Measurements from ENCODE around the gene MYO1E. TPM values are rescaled to one million over a fixed set of nuclear protein-coding genes. Genes with fewer than 3 reads are reported as not detected.

The MYO1E gene
- total RNA-seq, 1 donor from 2014 or later: 33.6 TPM

DNA sequence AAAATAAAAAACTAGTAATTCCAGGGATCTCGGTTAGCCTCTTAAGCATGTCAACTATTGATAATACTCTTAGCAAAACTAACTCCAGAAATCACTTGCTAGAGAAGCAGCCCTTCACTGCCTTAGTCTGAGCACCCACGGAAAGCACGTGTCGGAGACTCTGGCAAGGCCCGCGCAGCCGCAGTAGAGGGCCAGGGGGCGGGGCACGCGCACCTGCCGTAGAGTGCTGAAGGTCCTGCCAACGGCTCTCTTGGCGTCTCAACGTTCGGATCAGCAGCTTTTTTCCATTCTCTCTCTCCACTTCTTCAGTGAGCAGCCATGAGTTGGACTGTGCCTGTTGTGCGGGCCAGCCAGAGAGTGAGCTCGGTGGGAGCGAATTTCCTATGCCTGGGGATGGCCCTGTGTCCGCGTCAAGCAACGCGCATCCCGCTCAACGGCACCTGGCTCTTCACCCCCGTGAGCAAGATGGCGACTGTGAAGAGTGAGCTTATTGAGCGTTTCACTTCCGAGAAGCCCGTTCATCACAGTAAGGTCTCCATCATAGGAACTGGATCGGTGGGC lies 166.0 kb downstream of the MYO1E start, which contains the start of gene LDHAL6B:
Gene LDHAL6B (plus strand): TSS at position 221 of the 561 bp plus-strand sequence. CDS start 98 bp downstream, at position 319.
- Mint-ChIP-seq H3K4me3 (no peak within 1 kb of the TSS), H3K4me1 (ENCODE audit: low read depth) (peaks cover 5% of the 10 kb centered on the region), H3K36me3 (ENCODE audit: low read depth) (peaks cover 28% of the 10 kb centered on the region), H3K27me3 (ENCODE audit: insufficient read depth) (no peaks in the 10 kb centered on the region), H3K9me3 (no peaks in the 10 kb centered on the region), H3K27ac (no peak within 1 kb of the TSS)
- intact Hi-C loops (cut with micrococcal nuclease): no loop called here
- no peak for DNase-seq (ENCODE audit: low spot score)

DNA sequence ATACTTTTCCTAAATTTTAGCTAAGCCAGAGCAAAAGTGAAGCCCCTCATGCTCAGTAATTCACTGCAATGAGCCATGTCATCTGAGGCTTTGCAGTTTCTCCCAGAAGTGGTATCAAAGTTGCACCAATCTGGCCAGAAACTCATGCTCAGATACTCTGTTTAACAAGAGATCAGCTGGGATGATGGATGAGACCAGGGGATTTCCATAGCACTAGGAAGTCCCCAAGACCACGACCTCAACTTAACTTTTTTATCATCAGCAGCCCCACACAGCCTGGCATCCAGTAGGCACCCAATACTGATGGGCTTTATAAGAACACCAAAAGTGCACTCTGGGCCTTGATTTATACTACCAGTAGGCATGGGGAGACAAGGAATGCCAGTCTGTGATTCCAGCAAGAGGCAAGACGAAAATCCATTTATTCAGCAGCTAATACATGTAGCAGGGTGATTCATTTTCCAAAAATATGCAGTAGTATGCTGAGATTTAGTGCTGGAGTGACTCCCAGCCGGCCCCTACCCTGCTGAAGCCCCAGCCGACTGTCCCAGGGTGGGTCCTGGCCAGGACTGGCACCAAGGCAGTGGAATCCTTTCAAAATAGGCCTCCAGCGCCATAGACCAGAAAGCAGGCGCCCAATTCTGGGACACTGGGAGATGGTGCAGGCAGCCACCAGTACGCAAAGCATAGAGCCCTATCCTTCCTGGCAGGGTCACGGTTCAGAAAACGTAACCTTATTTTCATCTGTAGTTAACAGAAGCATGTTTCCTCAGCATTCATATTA lies 166.6 kb downstream of the MYO1E start:
- Mint-ChIP-seq H3K4me3 (no peak overlapping the region), H3K36me3 (ENCODE audit: low read depth) (peaks cover 23% of the 10 kb centered on the region), H3K27ac (no peak overlapping the region), H3K9me3 (no peaks in the 10 kb centered on the region), H3K4me1 (ENCODE audit: low read depth) (peaks cover 5% of the 10 kb centered on the region), H3K27me3 (ENCODE audit: insufficient read depth) (no peaks in the 10 kb centered on the region)
- DNase-seq (ENCODE audit: low spot score): no peak
- intact Hi-C loops (cut with micrococcal nuclease): no loop called here

DNA sequence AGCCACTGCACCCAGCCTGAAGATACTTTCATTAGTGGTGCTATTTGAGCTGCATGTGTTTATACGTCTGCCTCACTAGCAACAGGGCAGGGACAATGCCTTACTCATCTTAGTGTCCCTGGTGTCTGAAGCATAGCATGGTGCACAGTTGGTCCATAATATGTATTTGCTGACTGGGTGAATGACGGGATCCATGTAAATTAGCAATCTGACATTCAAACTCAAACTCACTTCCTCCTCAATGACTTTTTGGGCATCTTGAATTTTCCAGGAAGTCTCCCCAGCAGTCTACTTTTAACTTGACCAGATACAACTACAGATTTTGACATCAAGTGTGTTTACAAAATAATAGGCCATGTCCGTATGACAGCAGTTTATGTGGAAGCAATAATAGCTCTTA lies 169.0 kb downstream of the MYO1E start:
- no peaks in the 10 kb centered on the region for H3K9me3 Mint-ChIP-seq
- intact Hi-C loops (cut with micrococcal nuclease): no loop called here
- peaks cover 5% of the 10 kb centered on the region for H3K4me1 Mint-ChIP-seq (ENCODE audit: low read depth)
- H3K27ac Mint-ChIP-seq: no peak overlapping the region
- H3K4me3 Mint-ChIP-seq: no peak overlapping the region
- no peak for DNase-seq (ENCODE audit: low spot score)
- H3K36me3 Mint-ChIP-seq (ENCODE audit: low read depth): peaks cover 23% of the 10 kb centered on the region
- no peaks in the 10 kb centered on the region for H3K27me3 Mint-ChIP-seq (ENCODE audit: insufficient read depth)

DNA sequence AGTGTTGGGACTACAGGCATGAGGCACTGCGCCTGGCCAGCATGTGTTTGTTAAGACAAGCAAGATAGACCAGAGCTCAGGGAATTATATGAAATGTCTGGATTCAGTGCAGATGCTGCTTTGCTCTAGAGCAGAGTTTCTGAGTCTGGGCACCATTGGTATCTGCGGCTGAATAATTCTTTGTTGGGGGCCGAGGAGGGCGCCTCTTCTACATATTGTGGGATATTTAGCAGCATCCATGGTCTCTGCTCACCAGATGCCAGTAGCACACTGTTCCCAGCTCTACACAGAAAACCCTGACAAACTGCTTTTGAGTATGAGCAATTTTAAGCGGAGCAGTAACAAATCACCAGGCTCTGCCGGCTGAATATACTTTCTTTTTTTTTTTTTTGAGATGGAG lies 169.7 kb downstream of the MYO1E start:
- Mint-ChIP-seq H3K4me3 (no peak overlapping the region), H3K27ac (no peak overlapping the region), H3K4me1 (ENCODE audit: low read depth) (peaks cover 5% of the 10 kb centered on the region), H3K27me3 (ENCODE audit: insufficient read depth) (no peaks in the 10 kb centered on the region), H3K9me3 (no peaks in the 10 kb centered on the region), H3K36me3 (ENCODE audit: low read depth) (peaks cover 23% of the 10 kb centered on the region)
- intact Hi-C loops (cut with micrococcal nuclease): no loop called here
- DNase-seq (ENCODE audit: low spot score): no peak

DNA sequence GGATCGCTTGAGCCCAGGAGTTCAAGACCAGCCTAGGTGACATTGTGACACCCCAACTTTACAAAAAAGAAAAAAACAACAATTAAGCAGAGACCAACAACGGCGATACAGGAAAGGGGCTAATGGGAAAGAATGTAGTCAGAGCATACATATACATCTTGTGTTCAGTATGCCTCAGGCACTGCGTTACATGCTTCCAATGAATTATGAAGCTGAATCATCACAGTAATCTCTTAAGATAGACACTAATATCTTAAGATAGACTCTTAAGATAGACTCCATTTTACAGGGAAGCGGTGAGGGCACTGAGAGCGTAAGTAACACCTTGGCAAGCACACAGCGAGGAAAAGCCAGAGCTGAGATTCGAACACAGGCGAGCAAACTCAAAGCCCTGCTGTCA lies 172.1 kb downstream of the MYO1E start:
- no peak for DNase-seq (ENCODE audit: low spot score)
- H3K4me3 Mint-ChIP-seq: no peak overlapping the region
- no peaks in the 10 kb centered on the region for H3K27me3 Mint-ChIP-seq (ENCODE audit: insufficient read depth)
- H3K36me3 Mint-ChIP-seq (ENCODE audit: low read depth): peaks cover 16% of the 10 kb centered on the region
- no peaks in the 10 kb centered on the region for H3K9me3 Mint-ChIP-seq
- no peak overlapping the region for H3K27ac Mint-ChIP-seq
- intact Hi-C loops (cut with micrococcal nuclease): no loop called here
- H3K4me1 Mint-ChIP-seq (ENCODE audit: low read depth): no peaks in the 10 kb centered on the region

DNA sequence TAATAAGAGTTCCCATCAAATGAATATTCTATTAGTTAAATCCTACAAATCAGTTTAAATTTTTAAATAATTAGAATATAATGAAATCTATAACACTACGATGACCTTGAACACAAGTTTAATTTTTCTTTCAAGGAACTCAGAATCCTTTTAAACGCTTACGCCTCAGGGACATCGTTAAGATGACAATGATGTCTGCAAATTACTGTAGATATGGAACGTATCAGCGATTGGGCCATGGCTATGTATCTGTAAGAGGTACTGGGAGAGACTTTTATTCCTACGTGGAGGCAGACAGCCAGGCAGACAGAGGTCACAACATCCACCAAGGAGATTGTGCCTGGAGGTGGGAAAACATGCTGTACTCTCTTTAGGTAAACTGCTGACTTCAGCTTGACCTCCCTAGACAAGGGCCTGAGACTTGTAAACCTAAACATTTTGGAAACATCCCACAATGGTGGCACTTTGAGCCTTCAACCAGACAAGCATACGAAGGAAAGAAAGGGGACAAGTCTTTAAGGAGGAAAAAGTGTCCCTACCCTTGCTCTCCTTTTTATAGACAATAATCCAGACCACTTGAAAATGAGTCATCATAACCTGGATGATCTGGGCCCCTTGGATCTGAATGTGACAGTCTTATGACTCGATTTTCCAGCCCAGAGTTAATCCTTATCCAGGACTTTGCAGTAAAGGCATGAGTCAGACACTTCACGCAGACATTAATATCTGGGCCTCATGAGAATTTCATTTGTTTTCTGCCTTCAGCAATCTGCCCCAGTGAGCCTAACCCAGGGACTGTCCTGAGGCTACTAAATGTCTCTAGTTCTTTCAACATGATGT lies 172.8 kb downstream of the MYO1E start:
- Mint-ChIP-seq H3K27ac (no peak overlapping the region), H3K4me1 (ENCODE audit: low read depth) (peaks cover 3% of the 10 kb centered on the region), H3K27me3 (ENCODE audit: insufficient read depth) (no peaks in the 10 kb centered on the region), H3K36me3 (ENCODE audit: low read depth) (peaks cover 19% of the 10 kb centered on the region), H3K9me3 (no peaks in the 10 kb centered on the region), H3K4me3 (no peak overlapping the region)
- DNase-seq (ENCODE audit: low spot score): no peak
- intact Hi-C loops (cut with micrococcal nuclease): no loop called here

DNA sequence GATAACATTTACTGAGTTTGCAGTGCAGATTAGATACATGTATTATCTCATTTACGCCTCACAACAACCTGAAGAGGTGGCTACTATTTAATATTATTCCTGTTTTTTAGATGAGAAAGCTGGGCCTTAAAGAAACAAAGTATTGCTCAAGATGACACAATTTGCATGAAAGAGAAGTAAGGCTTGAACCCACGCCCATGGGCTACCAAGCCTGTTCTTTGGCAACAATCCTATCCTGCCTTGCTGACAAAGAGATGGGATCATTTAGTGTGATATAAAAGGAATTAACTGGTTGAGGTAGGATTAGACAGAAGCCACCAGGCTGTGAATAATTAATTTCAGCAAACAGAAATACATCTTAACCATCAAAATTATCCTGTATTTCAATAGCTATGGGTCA lies 175.2 kb downstream of the MYO1E start:
- Mint-ChIP-seq H3K27ac (no peak overlapping the region), H3K4me1 (ENCODE audit: low read depth) (peaks cover 4% of the 10 kb centered on the region), H3K36me3 (ENCODE audit: low read depth) (peaks cover 25% of the 10 kb centered on the region), H3K4me3 (no peak overlapping the region), H3K9me3 (no peaks in the 10 kb centered on the region), H3K27me3 (ENCODE audit: insufficient read depth) (no peaks in the 10 kb centered on the region)
- no peak for DNase-seq (ENCODE audit: low spot score)
- intact Hi-C loops (cut with micrococcal nuclease): no loop called here

DNA sequence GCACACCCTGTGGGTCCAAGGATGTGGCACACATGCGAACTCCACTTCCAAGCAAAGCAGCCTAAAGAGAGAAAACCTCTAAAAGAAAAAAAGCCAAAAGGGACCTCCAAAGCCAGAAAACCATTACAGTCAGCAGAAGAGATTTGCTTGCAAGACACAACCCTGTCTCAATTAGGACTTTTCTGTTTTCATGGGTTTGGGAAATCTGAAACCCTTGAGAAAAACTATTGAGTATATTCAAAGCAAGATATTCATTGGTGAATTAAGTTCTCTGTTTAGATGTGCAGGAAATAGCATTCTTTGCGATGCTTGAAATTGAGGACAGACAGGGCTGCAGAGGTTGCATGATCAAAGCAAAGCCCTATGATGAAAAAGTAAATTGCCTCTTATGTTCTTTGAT lies 176.3 kb downstream of the MYO1E start:
- no peak overlapping the region for H3K4me3 Mint-ChIP-seq
- no peaks in the 10 kb centered on the region for H3K9me3 Mint-ChIP-seq
- intact Hi-C loops (cut with micrococcal nuclease): no loop called here
- no peak for DNase-seq (ENCODE audit: low spot score)
- H3K27me3 Mint-ChIP-seq (ENCODE audit: insufficient read depth): no peaks in the 10 kb centered on the region
- peaks cover 4% of the 10 kb centered on the region for H3K4me1 Mint-ChIP-seq (ENCODE audit: low read depth)
- H3K36me3 Mint-ChIP-seq (ENCODE audit: low read depth): peaks cover 25% of the 10 kb centered on the region
- no peak overlapping the region for H3K27ac Mint-ChIP-seq

DNA sequence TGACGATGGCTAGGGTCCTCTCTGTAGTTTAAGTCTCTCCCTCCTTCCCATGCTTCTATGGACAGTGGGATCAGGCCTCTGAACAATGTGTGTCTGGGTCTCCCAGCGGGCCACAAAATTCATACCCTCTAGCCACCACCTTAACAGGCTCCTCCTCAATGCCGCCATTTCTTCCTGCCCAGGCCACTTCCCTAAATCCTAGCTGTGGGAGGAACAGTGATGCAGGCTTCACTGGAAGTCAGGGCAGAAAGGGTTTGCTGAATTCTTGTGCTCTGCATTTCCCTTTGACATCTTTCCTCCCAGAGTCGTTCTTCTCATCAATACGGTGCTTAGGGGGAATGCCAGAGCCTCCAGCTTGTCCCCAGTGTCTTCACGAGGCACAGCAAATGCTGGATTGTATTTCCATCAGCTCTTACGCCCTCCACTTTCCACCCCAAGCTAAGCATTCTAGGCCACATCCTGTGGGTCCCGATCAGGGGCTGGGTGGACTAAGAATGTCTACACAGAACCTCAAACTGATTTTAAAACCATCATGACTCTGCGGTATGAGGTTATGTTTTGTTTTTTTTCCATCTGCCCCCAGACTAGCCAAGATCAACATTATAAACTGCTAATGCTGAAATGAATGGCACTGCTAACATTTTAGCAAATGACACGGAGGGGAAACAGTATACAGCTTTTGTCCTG lies 177.9 kb downstream of the MYO1E start:
- Mint-ChIP-seq H3K4me3 (no peak overlapping the region), H3K36me3 (ENCODE audit: low read depth) (peaks cover 26% of the 10 kb centered on the region), H3K4me1 (ENCODE audit: low read depth) (peaks cover 4% of the 10 kb centered on the region), H3K27ac (no peak overlapping the region), H3K9me3 (no peaks in the 10 kb centered on the region), H3K27me3 (ENCODE audit: insufficient read depth) (no peaks in the 10 kb centered on the region)
- intact Hi-C loops (cut with micrococcal nuclease): no loop called here
- no peak for DNase-seq (ENCODE audit: low spot score)

DNA sequence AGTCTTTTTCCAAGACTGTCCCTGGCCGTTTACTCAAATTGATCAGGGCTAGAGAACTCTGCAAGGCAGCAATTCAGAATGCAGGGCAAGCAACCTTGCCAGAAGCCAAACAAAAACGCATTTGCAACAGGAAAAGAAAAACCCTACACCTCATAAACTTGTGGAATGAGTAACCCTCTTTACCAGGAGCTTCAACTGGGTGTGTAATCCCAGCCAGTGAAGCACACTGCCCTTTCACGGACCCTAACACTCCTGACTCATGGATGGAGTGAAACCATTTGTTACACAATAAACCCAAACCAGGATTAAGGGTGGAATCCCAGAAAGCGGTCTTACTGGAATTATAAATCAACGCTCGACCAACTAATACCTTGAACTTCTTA lies 180.8 kb downstream of the MYO1E start:
- Mint-ChIP-seq H3K9me3 (no peaks in the 10 kb centered on the region), H3K4me1 (ENCODE audit: low read depth) (peaks cover 4% of the 10 kb centered on the region), H3K27me3 (ENCODE audit: insufficient read depth) (peaks cover 1% of the 10 kb centered on the region), H3K4me3 (no peak overlapping the region), H3K27ac (no peak overlapping the region), H3K36me3 (ENCODE audit: low read depth) (peaks cover 38% of the 10 kb centered on the region)
- intact Hi-C loops (cut with micrococcal nuclease): no loop called here
- no peak for DNase-seq (ENCODE audit: low spot score)

DNA sequence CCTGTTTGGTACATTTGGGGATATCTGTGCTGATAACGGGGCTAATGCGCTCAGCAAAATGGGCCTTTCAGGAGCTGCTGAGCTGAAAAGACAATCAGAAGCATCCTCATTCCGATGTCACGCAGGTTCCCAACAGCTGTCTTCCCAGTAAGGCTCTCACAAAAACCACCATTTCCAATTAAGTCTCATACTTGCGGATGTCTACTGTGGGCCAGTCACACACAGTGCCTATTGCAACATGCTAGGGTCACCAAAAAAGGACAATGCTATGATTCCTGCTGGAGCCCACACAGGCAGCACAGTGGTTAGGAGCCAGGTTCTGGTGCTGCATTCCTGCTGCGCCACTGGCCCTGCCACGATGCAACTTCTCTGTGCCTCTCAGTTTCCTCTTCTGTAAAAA lies 182.4 kb downstream of the MYO1E start:
- no peak for DNase-seq (ENCODE audit: low spot score)
- intact Hi-C loops (cut with micrococcal nuclease): no loop called here
- H3K27me3 Mint-ChIP-seq (ENCODE audit: insufficient read depth): peaks cover 1% of the 10 kb centered on the region
- H3K27ac Mint-ChIP-seq: no peak overlapping the region
- no peak overlapping the region for H3K4me3 Mint-ChIP-seq
- H3K9me3 Mint-ChIP-seq: no peaks in the 10 kb centered on the region
- H3K36me3 Mint-ChIP-seq (ENCODE audit: low read depth): peaks cover 34% of the 10 kb centered on the region
- H3K4me1 Mint-ChIP-seq (ENCODE audit: low read depth): peaks cover 4% of the 10 kb centered on the region

DNA sequence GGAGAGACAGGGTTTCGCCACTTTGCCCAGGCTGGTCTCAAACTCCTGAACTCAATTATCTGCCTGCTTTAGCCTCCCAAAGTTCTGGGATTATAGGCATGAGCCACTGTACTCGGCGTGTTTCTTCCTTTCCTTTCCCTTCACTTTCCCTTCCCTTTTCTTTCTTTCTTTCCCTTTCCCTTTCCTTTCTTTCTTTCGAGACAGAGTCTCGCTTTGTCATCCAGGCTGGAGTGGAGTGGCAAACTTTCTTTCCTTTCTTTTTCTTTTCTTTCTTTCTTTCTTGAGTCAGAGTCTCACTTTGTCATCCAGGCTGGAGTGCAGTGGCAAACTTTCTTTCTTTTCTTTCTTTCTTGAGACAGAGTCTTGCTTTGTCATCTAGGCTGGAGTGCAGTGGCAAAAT lies 183.4 kb downstream of the MYO1E start:
- no peak for DNase-seq (ENCODE audit: low spot score)
- Mint-ChIP-seq H3K9me3 (peaks cover 7% of the 10 kb centered on the region), H3K36me3 (ENCODE audit: low read depth) (peaks cover 27% of the 10 kb centered on the region), H3K27ac (no peak overlapping the region), H3K27me3 (ENCODE audit: insufficient read depth) (peaks cover 1% of the 10 kb centered on the region), H3K4me3 (no peak overlapping the region), H3K4me1 (ENCODE audit: low read depth) (no peaks in the 10 kb centered on the region)
- intact Hi-C loops (cut with micrococcal nuclease): no loop called here

All from activated T-helper 1 cell treated with anti-CD3 and anti-CD28 coated beads, Interleukin-12 subunit alpha, Interleukin-12 subunit beta, Interleukin-2, Interleukin-4 antibody, amounts not matched to agents 30 ng/mL and 10 ng/mL and 1 ng/mL, durations not matched to agents 14 hours and 24 hours and 36 hours (primary cell).